Measurements from ENCODE around the gene SIGLEC10. TPM values are rescaled to one million over a fixed set of nuclear protein-coding genes. Genes with fewer than 3 reads are reported as not detected.

SIGLEC10 gene
- polyA plus RNA-seq, 1 donor (not counting 4 experiments of a cell fraction or from before 2014, with no cell fraction given): not detected

- no peak for TF ChIP-seq CTCF (optimal IDR thresholded peaks at IDR 0.05 in 1 of 3, IDR thresholded peaks at IDR 0.05 in 1 of 3, conservative IDR thresholded peaks at IDR 0.05 in 1 of 3; ENCODE audit: extremely low read depth in 1 of 3, insufficient read depth in 2 of 3, low read length in 3 of 3)
- TF ChIP-seq EZH2 (IDR thresholded peaks at IDR 0.05; ENCODE audit: low read length): no peak
- Histone ChIP-seq H3K9me1 (ENCODE audit: control insufficient read depth, extremely low read depth, insufficient read depth, low read length) (no peaks in the 10 kb centered on the region), H3K4me1 (ENCODE audit: control insufficient read depth, extremely low read depth, insufficient read depth, low read length) (no peaks in the 10 kb centered on the region), H4K20me1 (ENCODE audit: control insufficient read depth, extremely low read depth, insufficient read depth, low read length) (no peaks in the 10 kb centered on the region), H3K4me3 (ENCODE audit: control insufficient read depth in 2 of 3, extremely low read depth in 1 of 3, insufficient read depth in 2 of 3, low read depth in 1 of 3, low read length in 3 of 3) (no peak overlapping the region), H3K4me2 (ENCODE audit: control insufficient read depth, extremely low read depth, insufficient read depth, low read depth, low read length) (no peak overlapping the region), H3K36me3 (ENCODE audit: control insufficient read depth in 2 of 2, extremely low read depth in 1 of 2, insufficient read depth in 2 of 2, low read length in 2 of 2) (no peaks in the 10 kb centered on the region), H3K27ac (ENCODE audit: control insufficient read depth, insufficient read depth, low read length) (no peak overlapping the region), H3K9ac (ENCODE audit: control insufficient read depth, extremely low read depth, insufficient read depth, low read length) (no peak overlapping the region), H3K9me3 (ENCODE audit: control insufficient read depth, low read depth, low read length) (no peaks in the 10 kb centered on the region), H2AFZ (ENCODE audit: control insufficient read depth, low read length) (no peak overlapping the region), H3K27me3 (ENCODE audit: control insufficient read depth, extremely low read depth, insufficient read depth, low read length) (no peaks in the 10 kb centered on the region), H3K79me2 (ENCODE audit: control insufficient read depth, insufficient read depth, low read length) (no peaks in the 10 kb centered on the region)
- DNase-seq (ENCODE audit: low read depth, low spot score): no peak
- FAIRE-seq: no peak
- dilution Hi-C loops (cut with MboI; ENCODE audit: extremely low pct_ligation_motif_present, low sequenced_read_pairs): no loop called here
Observed at GRCh38 chr19:51450730-51451307, 33.4 kb upstream of the SIGLEC10 start.

- no peak for DNase-seq (ENCODE audit: low read depth, low spot score)
- Histone ChIP-seq H4K20me1 (ENCODE audit: control insufficient read depth, extremely low read depth, insufficient read depth, low read length) (no peaks in the 10 kb centered on the region), H3K9me3 (ENCODE audit: control insufficient read depth, low read depth, low read length) (no peaks in the 10 kb centered on the region), H2AFZ (ENCODE audit: control insufficient read depth, low read length) (no peak overlapping the region), H3K36me3 (ENCODE audit: control insufficient read depth in 2 of 2, extremely low read depth in 1 of 2, insufficient read depth in 2 of 2, low read length in 2 of 2) (no peaks in the 10 kb centered on the region), H3K9ac (ENCODE audit: control insufficient read depth, extremely low read depth, insufficient read depth, low read length) (no peak overlapping the region), H3K4me3 (ENCODE audit: control insufficient read depth in 2 of 3, extremely low read depth in 1 of 3, insufficient read depth in 2 of 3, low read depth in 1 of 3, low read length in 3 of 3) (no peak overlapping the region), H3K79me2 (ENCODE audit: control insufficient read depth, insufficient read depth, low read length) (no peaks in the 10 kb centered on the region), H3K27me3 (ENCODE audit: control insufficient read depth, extremely low read depth, insufficient read depth, low read length) (no peaks in the 10 kb centered on the region), H3K9me1 (ENCODE audit: control insufficient read depth, extremely low read depth, insufficient read depth, low read length) (no peaks in the 10 kb centered on the region), H3K4me1 (ENCODE audit: control insufficient read depth, extremely low read depth, insufficient read depth, low read length) (no peaks in the 10 kb centered on the region), H3K4me2 (ENCODE audit: control insufficient read depth, extremely low read depth, insufficient read depth, low read depth, low read length) (no peak overlapping the region), H3K27ac (ENCODE audit: control insufficient read depth, insufficient read depth, low read length) (no peak overlapping the region)
- no peak for FAIRE-seq
- TF ChIP-seq CTCF (optimal IDR thresholded peaks at IDR 0.05 in 1 of 3, IDR thresholded peaks at IDR 0.05 in 1 of 3, conservative IDR thresholded peaks at IDR 0.05 in 1 of 3; ENCODE audit: extremely low read depth in 1 of 3, insufficient read depth in 2 of 3, low read length in 3 of 3) (no peak), EZH2 (IDR thresholded peaks at IDR 0.05; ENCODE audit: low read length) (no peak)
- dilution Hi-C loops (cut with MboI; ENCODE audit: extremely low pct_ligation_motif_present, low sequenced_read_pairs): no loop called here
Observed at GRCh38 chr19:51448411-51449016, 31.1 kb upstream of the SIGLEC10 start.
